Neural cell (in vitro differentiated cells): ENCODE results near the gene RALGPS1.

Experiments
- CTCF ChIP-seq: fragments of 450-650 bp; IDR thresholded peaks from 2 replicates; pipeline ENCODE4 v1.5.1; 2014; ENCODE audit warnings: antibody characterized with exemption, mild to moderate bottlenecking, moderate library complexity; ENCODE audit not compliant: poor library complexity, severe bottlenecking
- EP300 ChIP-seq: fragments of 450-650 bp; conservative IDR thresholded peaks from 2 replicates; pipeline ENCODE4 v1.6.1; 2014; ENCODE audit warnings: antibody characterized with exemption, mild to moderate bottlenecking, moderate library complexity; ENCODE audit not compliant: poor library complexity, severe bottlenecking
- EZH2 ChIP-seq: fragments of 200-600, 300-800 bp; shearing (Covaris generic), sonication (generic); IDR thresholded peaks from 2 replicates; pipeline ENCODE4 v1.6.1; 2014; ENCODE audit warnings: antibody characterized with exemption, low read length, borderline replicate concordance, mild to moderate bottlenecking; ENCODE audit not compliant: insufficient read depth, poor library complexity, severe bottlenecking
- MXI1 ChIP-seq: fragments of 450-650 bp; conservative IDR thresholded peaks from 2 replicates; pipeline ENCODE4 v1.6.1; 2014; ENCODE audit warnings: antibody characterized with exemption, mild to moderate bottlenecking; ENCODE audit not compliant: poor library complexity, severe bottlenecking
- POLR2AphosphoS5 ChIP-seq: IDR thresholded peaks from 2 replicates; pipeline ENCODE4 v1.6.1; 2012
- RAD21 ChIP-seq: fragments of 450-650 bp; conservative IDR thresholded peaks from 2 replicates; pipeline ENCODE4 v1.6.1; 2014; ENCODE audit warnings: antibody characterized with exemption, mild to moderate bottlenecking, moderate library complexity
- SMC3 ChIP-seq: fragments of 450-650 bp; conservative IDR thresholded peaks from 2 replicates; pipeline ENCODE4 v1.6.1; 2014; ENCODE audit warnings: antibody characterized with exemption, mild to moderate bottlenecking, moderate library complexity; ENCODE audit not compliant: poor library complexity
- TAF1 ChIP-seq: IDR thresholded peaks from 2 replicates; pipeline ENCODE4 v1.6.1; 2012; ENCODE audit warnings: low read depth
- TF ChIP-seq, protein P1 (sequence below): IDR thresholded peaks from 2 replicates; pipeline ENCODE4 v1.6.1; 2012; ENCODE audit warnings: borderline replicate concordance

DNA sequence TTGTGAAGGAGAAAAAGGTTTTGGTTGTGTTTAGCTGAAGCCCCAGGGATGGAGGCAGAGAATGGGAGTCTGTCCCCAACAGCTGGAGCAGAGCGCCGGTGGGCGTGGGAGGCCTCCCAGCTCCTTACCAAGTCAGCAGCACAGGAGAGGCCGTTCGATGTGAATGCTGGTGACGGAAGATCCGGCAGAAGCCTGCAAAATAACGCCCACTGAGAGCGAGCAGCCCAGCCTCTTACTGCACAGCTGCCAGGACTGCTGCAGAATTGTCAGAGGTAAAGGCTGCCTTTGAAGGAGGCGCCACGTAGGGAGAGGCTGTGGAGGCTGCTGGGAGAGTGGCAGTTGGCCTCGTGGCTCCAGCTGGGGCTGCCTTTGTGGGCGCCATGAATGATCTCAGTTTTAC is 181.6 kb downstream of the RALGPS1 start:
- TF ChIP-seq CTCF: no peak
- TF ChIP-seq, protein P1, sequence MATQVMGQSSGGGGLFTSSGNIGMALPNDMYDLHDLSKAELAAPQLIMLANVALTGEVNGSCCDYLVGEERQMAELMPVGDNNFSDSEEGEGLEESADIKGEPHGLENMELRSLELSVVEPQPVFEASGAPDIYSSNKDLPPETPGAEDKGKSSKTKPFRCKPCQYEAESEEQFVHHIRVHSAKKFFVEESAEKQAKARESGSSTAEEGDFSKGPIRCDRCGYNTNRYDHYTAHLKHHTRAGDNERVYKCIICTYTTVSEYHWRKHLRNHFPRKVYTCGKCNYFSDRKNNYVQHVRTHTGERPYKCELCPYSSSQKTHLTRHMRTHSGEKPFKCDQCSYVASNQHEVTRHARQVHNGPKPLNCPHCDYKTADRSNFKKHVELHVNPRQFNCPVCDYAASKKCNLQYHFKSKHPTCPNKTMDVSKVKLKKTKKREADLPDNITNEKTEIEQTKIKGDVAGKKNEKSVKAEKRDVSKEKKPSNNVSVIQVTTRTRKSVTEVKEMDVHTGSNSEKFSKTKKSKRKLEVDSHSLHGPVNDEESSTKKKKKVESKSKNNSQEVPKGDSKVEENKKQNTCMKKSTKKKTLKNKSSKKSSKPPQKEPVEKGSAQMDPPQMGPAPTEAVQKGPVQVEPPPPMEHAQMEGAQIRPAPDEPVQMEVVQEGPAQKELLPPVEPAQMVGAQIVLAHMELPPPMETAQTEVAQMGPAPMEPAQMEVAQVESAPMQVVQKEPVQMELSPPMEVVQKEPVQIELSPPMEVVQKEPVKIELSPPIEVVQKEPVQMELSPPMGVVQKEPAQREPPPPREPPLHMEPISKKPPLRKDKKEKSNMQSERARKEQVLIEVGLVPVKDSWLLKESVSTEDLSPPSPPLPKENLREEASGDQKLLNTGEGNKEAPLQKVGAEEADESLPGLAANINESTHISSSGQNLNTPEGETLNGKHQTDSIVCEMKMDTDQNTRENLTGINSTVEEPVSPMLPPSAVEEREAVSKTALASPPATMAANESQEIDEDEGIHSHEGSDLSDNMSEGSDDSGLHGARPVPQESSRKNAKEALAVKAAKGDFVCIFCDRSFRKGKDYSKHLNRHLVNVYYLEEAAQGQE: no peak
- TF ChIP-seq EZH2: no peak
- TF ChIP-seq TAF1: no peak
- TF ChIP-seq RAD21: no peak
- TF ChIP-seq POLR2AphosphoS5: no peak
- no peak for TF ChIP-seq SMC3
- no peak for TF ChIP-seq MXI1
- TF ChIP-seq EP300: no peak
